ENCODE data around the gene ETNK1.

ETNK1 gene

GRCh38 chr12:22719745-22720144 lies 94.8 kb downstream of the ETNK1 start:
- H3K9me3 ChIP-seq (ENCODE audit: control insufficient read depth in 1 of 2, low read length in 2 of 2): no peaks in the 10 kb centered on the region
- H3K4me3 ChIP-seq (ENCODE audit: low read depth in 1 of 2, low read length in 2 of 2): no peak overlapping the region
- no peaks in the 10 kb centered on the region for H3K36me3 ChIP-seq (ENCODE audit: control insufficient read depth in 1 of 2, insufficient read depth in 2 of 2, low read length in 2 of 2)
- no peak overlapping the region for H3K27ac ChIP-seq (ENCODE audit: low read length)
- H3K4me1 ChIP-seq (ENCODE audit: control insufficient read depth in 1 of 2, insufficient read depth in 2 of 2, low read length in 2 of 2): no peaks in the 10 kb centered on the region
- no peaks in the 10 kb centered on the region for H3K27me3 ChIP-seq (ENCODE audit: low read depth, low read length)

- H3K27me3 ChIP-seq (ENCODE audit: low read depth, low read length): no peaks in the 10 kb centered on the region
- no peak overlapping the region for H3K27ac ChIP-seq (ENCODE audit: low read length)
- no peaks in the 10 kb centered on the region for H3K36me3 ChIP-seq (ENCODE audit: control insufficient read depth in 1 of 2, insufficient read depth in 2 of 2, low read length in 2 of 2)
Measured at GRCh38 chr12:22722081-22722480, 97.1 kb downstream of the ETNK1 start.

GRCh38 chr12:22722779-22723178 lies 97.8 kb downstream of the ETNK1 start:
- H3K27ac ChIP-seq (ENCODE audit: low read length): no peak overlapping the region
- H3K9me3 ChIP-seq (ENCODE audit: control insufficient read depth in 1 of 2, low read length in 2 of 2): no peaks in the 10 kb centered on the region
- no peak overlapping the region for H3K4me3 ChIP-seq (ENCODE audit: low read depth in 1 of 2, low read length in 2 of 2)
- no peaks in the 10 kb centered on the region for H3K4me1 ChIP-seq (ENCODE audit: control insufficient read depth in 1 of 2, insufficient read depth in 2 of 2, low read length in 2 of 2)
- no peaks in the 10 kb centered on the region for H3K36me3 ChIP-seq (ENCODE audit: control insufficient read depth in 1 of 2, insufficient read depth in 2 of 2, low read length in 2 of 2)
- no peaks in the 10 kb centered on the region for H3K27me3 ChIP-seq (ENCODE audit: low read depth, low read length)

More at GRCh38 chr12:22722081-22722480, 97.1 kb downstream of the ETNK1 start:
- Histone ChIP-seq H3K4me3 (ENCODE audit: low read depth in 1 of 2, low read length in 2 of 2) (no peak overlapping the region), H3K9me3 (ENCODE audit: control insufficient read depth in 1 of 2, low read length in 2 of 2) (no peaks in the 10 kb centered on the region), H3K4me1 (ENCODE audit: control insufficient read depth in 1 of 2, insufficient read depth in 2 of 2, low read length in 2 of 2) (no peaks in the 10 kb centered on the region)

- no peaks in the 10 kb centered on the region for H3K36me3 ChIP-seq (ENCODE audit: control insufficient read depth in 1 of 2, insufficient read depth in 2 of 2, low read length in 2 of 2)
- H3K27me3 ChIP-seq (ENCODE audit: low read depth, low read length): no peaks in the 10 kb centered on the region
- H3K27ac ChIP-seq (ENCODE audit: low read length): no peak overlapping the region
- peaks cover 6 to 8% of the 10 kb centered on the region in 2 donors for H3K4me1 ChIP-seq (ENCODE audit: control insufficient read depth in 1 of 2, insufficient read depth in 2 of 2, low read length in 2 of 2)
- H3K9me3 ChIP-seq (ENCODE audit: control insufficient read depth in 1 of 2, low read length in 2 of 2): no peaks in the 10 kb centered on the region
- H3K4me3 ChIP-seq (ENCODE audit: low read depth in 1 of 2, low read length in 2 of 2): no peak overlapping the region
Measured at GRCh38 chr12:22728987-22729386, 104.0 kb downstream of the ETNK1 start.

GRCh38 chr12:22729431-22729956 lies 104.5 kb downstream of the ETNK1 start:
- H3K4me3 ChIP-seq (ENCODE audit: low read depth in 1 of 2, low read length in 2 of 2): no peak overlapping the region
- H3K9me3 ChIP-seq (ENCODE audit: control insufficient read depth in 1 of 2, low read length in 2 of 2): no peaks in the 10 kb centered on the region
- H3K27me3 ChIP-seq (ENCODE audit: low read depth, low read length): no peaks in the 10 kb centered on the region
- H3K27ac ChIP-seq (ENCODE audit: low read length): peak overlapping the region; percentile 50
- H3K4me1 ChIP-seq (ENCODE audit: control insufficient read depth in 1 of 2, insufficient read depth in 2 of 2, low read length in 2 of 2): peaks cover 6 to 8% of the 10 kb centered on the region in 2 donors
- H3K36me3 ChIP-seq (ENCODE audit: control insufficient read depth in 1 of 2, insufficient read depth in 2 of 2, low read length in 2 of 2): no peaks in the 10 kb centered on the region

- Histone ChIP-seq H3K4me1 (ENCODE audit: control insufficient read depth in 1 of 2, insufficient read depth in 2 of 2, low read length in 2 of 2) (peaks cover 6 to 8% of the 10 kb centered on the region in 2 donors), H3K9me3 (ENCODE audit: control insufficient read depth in 1 of 2, low read length in 2 of 2) (no peaks in the 10 kb centered on the region), H3K4me3 (ENCODE audit: low read depth in 1 of 2, low read length in 2 of 2) (no peak overlapping the region), H3K36me3 (ENCODE audit: control insufficient read depth in 1 of 2, insufficient read depth in 2 of 2, low read length in 2 of 2) (no peaks in the 10 kb centered on the region), H3K27ac (ENCODE audit: low read length) (peak overlapping the region; percentile 50), H3K27me3 (ENCODE audit: low read depth, low read length) (no peaks in the 10 kb centered on the region)
Measured at GRCh38 chr12:22729957-22730443, 105.0 kb downstream of the ETNK1 start.

- H3K4me3 ChIP-seq (ENCODE audit: low read depth in 1 of 2, low read length in 2 of 2): no peak overlapping the region
Measured at GRCh38 chr12:22731236-22731635, 106.3 kb downstream of the ETNK1 start.

GRCh38 chr12:22733756-22734155 lies 108.8 kb downstream of the ETNK1 start:
- Histone ChIP-seq H3K36me3 (ENCODE audit: control insufficient read depth in 1 of 2, insufficient read depth in 2 of 2, low read length in 2 of 2) (no peaks in the 10 kb centered on the region), H3K27ac (ENCODE audit: low read length) (no peak overlapping the region), H3K4me1 (ENCODE audit: control insufficient read depth in 1 of 2, insufficient read depth in 2 of 2, low read length in 2 of 2) (peaks cover 6 to 8% of the 10 kb centered on the region in 2 donors), H3K9me3 (ENCODE audit: control insufficient read depth in 1 of 2, low read length in 2 of 2) (no peaks in the 10 kb centered on the region), H3K4me3 (ENCODE audit: low read depth in 1 of 2, low read length in 2 of 2) (no peak overlapping the region), H3K27me3 (ENCODE audit: low read depth, low read length) (no peaks in the 10 kb centered on the region)

More at GRCh38 chr12:22731236-22731635, 106.3 kb downstream of the ETNK1 start:
- H3K9me3 ChIP-seq (ENCODE audit: control insufficient read depth in 1 of 2, low read length in 2 of 2): no peaks in the 10 kb centered on the region
- H3K27me3 ChIP-seq (ENCODE audit: low read depth, low read length): no peaks in the 10 kb centered on the region
- peaks cover 6 to 8% of the 10 kb centered on the region in 2 donors for H3K4me1 ChIP-seq (ENCODE audit: control insufficient read depth in 1 of 2, insufficient read depth in 2 of 2, low read length in 2 of 2)
- H3K27ac ChIP-seq (ENCODE audit: low read length): no peak overlapping the region
- H3K36me3 ChIP-seq (ENCODE audit: control insufficient read depth in 1 of 2, insufficient read depth in 2 of 2, low read length in 2 of 2): no peaks in the 10 kb centered on the region

GRCh38 chr12:22738945-22739344 lies 114.0 kb downstream of the ETNK1 start:
- H3K9me3 ChIP-seq (ENCODE audit: control insufficient read depth in 1 of 2, low read length in 2 of 2): no peaks in the 10 kb centered on the region
- no peak overlapping the region for H3K4me3 ChIP-seq (ENCODE audit: low read depth in 1 of 2, low read length in 2 of 2)
- no peaks in the 10 kb centered on the region for H3K27me3 ChIP-seq (ENCODE audit: low read depth, low read length)
- no peak overlapping the region for H3K27ac ChIP-seq (ENCODE audit: low read length)
- no peaks in the 10 kb centered on the region for H3K4me1 ChIP-seq (ENCODE audit: control insufficient read depth in 1 of 2, insufficient read depth in 2 of 2, low read length in 2 of 2)
- H3K36me3 ChIP-seq (ENCODE audit: control insufficient read depth in 1 of 2, insufficient read depth in 2 of 2, low read length in 2 of 2): no peaks in the 10 kb centered on the region

All from muscle layer of duodenum (tissue), 2 donors.